ENCODE results near the gene SDC4. TPM values are rescaled to one million over a fixed set of nuclear protein-coding genes. Genes with fewer than 3 reads are reported as not detected.
A peak's percentile ranks its signal among the peaks of the same experiment; 100 is the strongest.

SDC4 gene
- total RNA-seq, 2 donors from 2014 or later: 62.0 to 97.6 TPM

DNA sequence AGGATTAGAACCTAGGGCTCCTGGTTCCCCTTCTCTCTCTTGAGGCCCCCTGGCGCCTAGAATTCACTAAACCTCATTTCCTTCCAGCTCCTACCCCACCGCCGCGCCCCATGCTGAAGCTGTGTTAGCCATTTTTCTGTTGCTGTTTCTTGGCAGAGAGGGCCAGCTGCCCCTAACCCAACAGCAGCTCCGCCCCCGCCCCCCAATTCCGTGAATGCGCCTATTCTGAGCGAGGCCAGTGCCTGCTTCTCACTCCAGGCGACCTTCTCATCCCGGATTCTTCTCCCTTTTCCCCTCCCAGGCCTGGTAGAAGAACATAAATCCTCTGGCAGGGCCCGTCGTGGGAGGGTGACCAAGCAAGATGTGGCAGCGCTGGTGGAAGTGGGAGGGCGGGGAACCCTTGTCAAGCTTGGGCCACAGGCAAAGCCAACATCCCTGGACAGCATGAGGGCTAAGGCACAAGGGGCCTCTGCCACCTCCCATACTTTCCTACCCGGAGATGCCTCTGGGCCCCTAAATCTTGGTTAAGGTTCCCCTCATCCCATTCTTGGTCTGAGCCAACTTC, 41.1 kb downstream of the SDC4 start:
- 16 to 17% methylated on average over 16 of the region's 16 CpGs for WGBS, 2 donors

DNA sequence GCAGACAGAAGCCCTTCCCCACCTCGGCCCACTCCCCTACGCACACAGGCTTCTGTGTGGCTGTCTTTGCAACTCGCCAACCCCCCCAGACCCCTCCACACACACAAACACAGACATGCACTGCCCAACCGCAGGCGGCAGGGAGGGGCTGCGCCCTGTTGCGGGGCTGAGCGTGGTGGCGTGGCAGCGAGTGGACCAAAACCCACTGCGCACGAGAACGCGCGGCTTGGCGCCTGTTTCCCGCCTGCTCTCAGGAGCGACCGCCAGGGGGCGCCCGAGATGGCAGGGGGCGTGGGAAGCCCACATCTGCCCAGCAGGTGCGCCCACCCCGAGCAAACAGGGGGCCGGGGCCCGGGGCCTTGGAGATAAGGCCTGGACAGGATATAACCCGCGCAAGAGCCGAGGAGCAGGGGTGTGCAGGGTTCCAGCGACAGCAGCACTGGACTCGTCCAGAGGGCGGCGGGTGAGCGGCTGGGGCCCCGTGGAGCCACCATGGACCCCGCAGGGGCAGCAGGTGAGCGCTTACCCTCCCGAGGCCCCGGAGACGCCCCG, 41.7 kb downstream of the SDC4 start, which contains the start of gene RBPJL:
Gene RBPJL, plus strand, starts transcription at position 410 of the 552 bp plus-strand sequence. Its CDS starts 83 bp downstream, at position 493.
- 6 to 10% methylated on average over 2 to 41 of the region's 41 CpGs for WGBS, 2 donors
- no peaks in the 10 kb centered on the region for H3K36me3 ChIP-seq (replicated peaks in 1 of 2; ENCODE audit: insufficient read depth in 1 of 2, low read depth in 2 of 2)
- ATAC-seq: peak; percentile 82
- peak within 1 kb of the TSS; percentile 77 to 84 (median 80) for H3K27ac ChIP-seq
- no peaks in the 10 kb centered on the region for H3K9me3 ChIP-seq
- TF ChIP-seq, protein P1, sequence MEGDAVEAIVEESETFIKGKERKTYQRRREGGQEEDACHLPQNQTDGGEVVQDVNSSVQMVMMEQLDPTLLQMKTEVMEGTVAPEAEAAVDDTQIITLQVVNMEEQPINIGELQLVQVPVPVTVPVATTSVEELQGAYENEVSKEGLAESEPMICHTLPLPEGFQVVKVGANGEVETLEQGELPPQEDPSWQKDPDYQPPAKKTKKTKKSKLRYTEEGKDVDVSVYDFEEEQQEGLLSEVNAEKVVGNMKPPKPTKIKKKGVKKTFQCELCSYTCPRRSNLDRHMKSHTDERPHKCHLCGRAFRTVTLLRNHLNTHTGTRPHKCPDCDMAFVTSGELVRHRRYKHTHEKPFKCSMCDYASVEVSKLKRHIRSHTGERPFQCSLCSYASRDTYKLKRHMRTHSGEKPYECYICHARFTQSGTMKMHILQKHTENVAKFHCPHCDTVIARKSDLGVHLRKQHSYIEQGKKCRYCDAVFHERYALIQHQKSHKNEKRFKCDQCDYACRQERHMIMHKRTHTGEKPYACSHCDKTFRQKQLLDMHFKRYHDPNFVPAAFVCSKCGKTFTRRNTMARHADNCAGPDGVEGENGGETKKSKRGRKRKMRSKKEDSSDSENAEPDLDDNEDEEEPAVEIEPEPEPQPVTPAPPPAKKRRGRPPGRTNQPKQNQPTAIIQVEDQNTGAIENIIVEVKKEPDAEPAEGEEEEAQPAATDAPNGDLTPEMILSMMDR (IDR thresholded peaks at IDR 0.05): peak; percentile 93 to 99 (median 96)
- TF ChIP-seq POLR2A (IDR thresholded peaks at IDR 0.05): peak; percentile 91 to 96 (median 95)
- no peaks in the 10 kb centered on the region for H3K27me3 ChIP-seq
- H3K4me1 ChIP-seq: peaks cover 54% of the 10 kb centered on the region
- peak within 1 kb of the TSS; percentile 0 to 35 for H3K4me3 ChIP-seq
- DNase-seq: peak; percentile 91 to 94 (median 93)
- intact Hi-C loops (cut with DNase I): no loop called here

More for the DNA sequence above, 41.1 kb downstream of the SDC4 start:
- DNase-seq: peak in 1 of 4 donors; percentile 36
- ATAC-seq: no peak
- Histone ChIP-seq H3K4me1 (peaks cover 61% of the 10 kb centered on the region), H3K27me3 (no peaks in the 10 kb centered on the region), H3K36me3 (replicated peaks in 1 of 2; ENCODE audit: insufficient read depth in 1 of 2, low read depth in 2 of 2) (no peaks in the 10 kb centered on the region), H3K4me3 (peak overlapping the region; percentile 0 to 35), H3K27ac (peak overlapping the region; percentile 77 to 84 (median 80)), H3K9me3 (no peaks in the 10 kb centered on the region)
- TF ChIP-seq, protein P1 (IDR thresholded peaks at IDR 0.05): no peak
- no peak for TF ChIP-seq POLR2A (IDR thresholded peaks at IDR 0.05)
- intact Hi-C loops (cut with DNase I): no loop called here

DNA sequence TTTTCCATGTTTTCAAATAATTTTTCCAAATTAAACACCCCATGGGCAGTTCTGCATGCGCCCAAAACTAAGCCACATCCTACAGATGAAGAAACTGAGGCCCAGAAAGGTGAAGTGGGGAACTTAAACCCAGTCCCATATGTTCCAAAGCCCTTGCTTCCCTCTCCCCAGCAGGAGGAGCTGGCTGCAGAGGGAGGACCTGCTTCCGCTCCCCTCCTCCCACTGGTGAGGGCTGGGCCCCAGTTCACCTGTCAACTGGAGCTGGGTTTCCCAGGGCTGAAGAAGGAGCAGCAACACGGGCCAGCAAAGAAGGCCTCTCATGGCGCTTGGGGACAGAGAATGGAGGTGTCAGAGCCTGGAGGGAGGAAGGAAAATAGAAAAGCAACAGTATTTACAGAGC, 43.0 kb downstream of the SDC4 start:
- Histone ChIP-seq H3K27ac (peak overlapping the region; percentile 77 to 84 (median 80)), H3K36me3 (replicated peaks in 1 of 2; ENCODE audit: insufficient read depth in 1 of 2, low read depth in 2 of 2) (no peaks in the 10 kb centered on the region), H3K4me1 (peaks cover 42% of the 10 kb centered on the region), H3K4me3 (no peak overlapping the region), H3K9me3 (no peaks in the 10 kb centered on the region), H3K27me3 (no peaks in the 10 kb centered on the region)
- ATAC-seq: peak; percentile 80
- TF ChIP-seq POLR2A (IDR thresholded peaks at IDR 0.05): peak in 2 of 3 donors; percentile 24 to 39
- TF ChIP-seq, protein P1 (IDR thresholded peaks at IDR 0.05): peak; percentile 28 to 72 (median 61)
- intact Hi-C loops (cut with DNase I): no loop called here
- 11 to 38% methylated on average over 4 of the region's 4 CpGs for WGBS, 2 donors
- peak; percentile 86 to 93 (median 92) for DNase-seq

DNA sequence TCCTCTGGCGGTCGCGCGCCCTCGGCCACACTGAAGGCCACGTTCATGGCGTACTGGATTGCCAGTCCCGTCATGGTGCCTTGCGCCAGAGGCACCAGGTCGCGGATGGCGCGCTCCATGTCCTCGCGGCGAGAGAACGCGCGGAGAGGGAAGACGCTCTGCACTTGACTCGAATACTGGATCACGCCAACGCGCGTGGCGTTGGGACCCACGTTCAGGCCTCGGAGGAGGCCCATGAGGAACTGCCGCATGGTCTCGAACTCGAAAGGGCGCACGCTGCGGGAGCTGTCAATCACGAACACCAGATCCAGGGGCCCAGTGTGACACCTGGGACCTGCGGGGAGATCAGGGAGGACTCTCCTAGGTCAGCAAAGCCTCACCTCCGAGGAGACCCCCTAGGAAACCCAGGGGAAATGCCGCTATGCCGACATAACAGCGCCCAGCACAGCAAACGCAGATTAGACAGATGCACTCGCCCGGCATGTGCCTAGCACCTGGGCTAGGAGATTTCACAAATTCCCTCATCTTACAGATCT, 43.7 kb downstream of the SDC4 start:
- TF ChIP-seq, protein P1 (IDR thresholded peaks at IDR 0.05): no peak
- no peak for TF ChIP-seq POLR2A (IDR thresholded peaks at IDR 0.05)
- 82 to 87% methylated on average over 9 to 43 of the region's 43 CpGs for WGBS, 2 donors

More for the DNA sequence above, 43.7 kb downstream of the SDC4 start:
- Histone ChIP-seq H3K27me3 (no peaks in the 10 kb centered on the region), H3K9me3 (no peaks in the 10 kb centered on the region), H3K27ac (peak overlapping the region in 1 of 4 donors; percentile 84), H3K4me3 (no peak overlapping the region), H3K36me3 (replicated peaks in 1 of 2; ENCODE audit: insufficient read depth in 1 of 2, low read depth in 2 of 2) (no peaks in the 10 kb centered on the region), H3K4me1 (peaks cover 34% of the 10 kb centered on the region)
- DNase-seq (no peak), ATAC-seq (no peak)
- intact Hi-C loops (cut with DNase I): no loop called here
